Ovary (tissue), 9 donors: ENCODE measurements around the gene ARHGEF26. TPM values are rescaled to one million over a fixed set of nuclear protein-coding genes. Genes with fewer than 3 reads are reported as not detected.

Experiments used
- DNase-seq, 5 donors: peaks; one replicate each; pipeline ENCODE4 v3.0.0-alpha.2; 2019 to 2020
- H3K27ac ChIP-seq, 2 donors: fragments of 200-600 bp; one replicate each; pipeline versions ENCODE4 v1.5.1 to v1.8.0; 2019 to 2022
- H3K27me3 ChIP-seq: fragments of 200-600 bp; one replicate; pipeline ENCODE4 v1.8.0; 2022
- H3K36me3 ChIP-seq: fragments of 200-600 bp; sonication (generic); one replicate; pipeline ENCODE4 v1.5.1; 2019
- H3K4me1 ChIP-seq: one replicate; pipeline ENCODE4 v1.8.1; 2013; ENCODE audit warnings: mild to moderate bottlenecking, moderate library complexity; ENCODE audit not compliant: insufficient read depth
- H3K4me3 ChIP-seq: fragments of 200-600 bp; sonication (generic); one replicate; pipeline ENCODE4 v1.5.1; 2017
- H3K9me3 ChIP-seq, 2 donors: fragments of 200-600 bp in 1 of 2; sonication (generic) in 1 of 2; one replicate each; pipeline versions ENCODE4 v1.5.1 to v1.8.1; 2013 to 2019; ENCODE audit warnings: mild to moderate bottlenecking in 1 of 2, moderate library complexity in 1 of 2
- EP300 ChIP-seq: sonication (generic); formaldehyde crosslinking; IDR thresholded peaks from one replicate; pipeline ENCODE4 v1.6.1; 2017; ENCODE audit warnings: antibody characterized with exemption
- POLR2A ChIP-seq: fragments of 450-650 bp; IDR thresholded peaks from one replicate; pipeline ENCODE4 v1.6.1; 2017; ENCODE audit warnings: antibody characterized with exemption, mild to moderate bottlenecking, moderate library complexity
- WGBS, 3 donors: extraction: QIAGEN DNeasy Blood & Tissue Kit in 1 of 3; methylation state at CpG; one replicate each; pipeline versions ENCODE4 v1.1.5 to v1.1.7; 2013 to 2017; 5-methylcytosine and 5-hydroxymethylcytosine counted together
- intact Hi-C, 4 donors: fragments of 100-400 bp; cut with DNase I; formaldehyde crosslinking; loops; one replicate each; pipeline versions ENCODE4 v1.11.0 to v1.15.1; 2022 to 2023
- polyA plus RNA-seq, 2 donors: library from polyadenylated mRNA; stranded (reverse); fragments of 200-250 nt in 1 of 2; fragments of 350-450 nt in 1 of 2; fragmentation: Illumina TruSeq in 1 of 2; extraction: RNeasy Lipid Tissue Mini Kit (QIAGEN cat#74804) in 1 of 2; gene quantifications; one replicate each; pipeline ENCODE4 v1.2.3, GENCODE V29; 2013 to 2014
- total RNA-seq, 7 donors: library from RNA; depleted of rRNA in 2 of 7; stranded (reverse); fragments of >200 nt in 2 of 7; fragmentation: NEBNext Ultra II Directional in 3 of 7; extraction: Animal tissue kit (Norgen Biotek cat#: 25700) in 3 of 7; gene quantifications; one replicate each; pipeline versions ENCODE4 v1.1.0 to v1.2.4, GENCODE V29; 2016 to 2023
- TF ChIP-seq, protein P1 (sequence below), 3 donors: fragments of 450-650 bp in 2 of 3; fragments of 200-600 bp in 1 of 3; IDR thresholded peaks; one replicate each; pipeline versions ENCODE4 v1.5.1 to v1.8.0; 2016 to 2022; ENCODE audit warnings: antibody characterized with exemption in 3 of 3, mild to moderate bottlenecking in 1 of 3
- donor health status: DM: no; HTN: no; CAD: no; lungs with moderate emphysema.
- donor health status: DM: no; HTN: no; CAD: no.
- donor health status: Bipolar disorder and iron deficiency.
- donor health status: DM: yes; HTN: yes; CAD: no.
- donor health status: DM: no; HTN: no; CAD: no.
- donor health status: DM: yes; HTN: yes; CAD: no.

Gene ARHGEF26
- total and polyA plus RNA-seq, 9 donors: 6.9 to 14.4 (median 11.7) TPM

DNA sequence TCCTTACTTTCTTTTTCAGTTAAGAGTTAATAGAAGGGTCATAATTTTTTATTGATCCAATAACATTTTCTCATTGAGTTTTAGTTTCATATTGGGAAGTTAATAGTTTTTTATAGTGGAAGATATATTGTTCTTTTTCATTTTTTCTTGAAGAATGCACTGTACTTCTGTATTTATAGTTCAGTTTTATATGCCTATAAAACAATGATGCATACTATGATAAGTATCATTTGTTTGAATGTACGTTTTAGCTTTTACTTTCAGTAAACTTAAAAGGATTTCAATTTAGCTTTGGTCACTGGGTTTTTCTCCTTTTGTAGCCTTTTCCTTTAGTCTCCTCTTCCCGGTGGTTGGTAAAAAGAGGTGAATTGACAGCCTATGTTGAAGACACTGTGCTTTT lies 104.3 kb downstream of the ARHGEF26 start:
- no peaks in the 10 kb centered on the region for H3K4me1 ChIP-seq
- H3K36me3 ChIP-seq: no peaks in the 10 kb centered on the region
- TF ChIP-seq EP300: no peak
- TF ChIP-seq POLR2A: no peak
- TF ChIP-seq, protein P1, sequence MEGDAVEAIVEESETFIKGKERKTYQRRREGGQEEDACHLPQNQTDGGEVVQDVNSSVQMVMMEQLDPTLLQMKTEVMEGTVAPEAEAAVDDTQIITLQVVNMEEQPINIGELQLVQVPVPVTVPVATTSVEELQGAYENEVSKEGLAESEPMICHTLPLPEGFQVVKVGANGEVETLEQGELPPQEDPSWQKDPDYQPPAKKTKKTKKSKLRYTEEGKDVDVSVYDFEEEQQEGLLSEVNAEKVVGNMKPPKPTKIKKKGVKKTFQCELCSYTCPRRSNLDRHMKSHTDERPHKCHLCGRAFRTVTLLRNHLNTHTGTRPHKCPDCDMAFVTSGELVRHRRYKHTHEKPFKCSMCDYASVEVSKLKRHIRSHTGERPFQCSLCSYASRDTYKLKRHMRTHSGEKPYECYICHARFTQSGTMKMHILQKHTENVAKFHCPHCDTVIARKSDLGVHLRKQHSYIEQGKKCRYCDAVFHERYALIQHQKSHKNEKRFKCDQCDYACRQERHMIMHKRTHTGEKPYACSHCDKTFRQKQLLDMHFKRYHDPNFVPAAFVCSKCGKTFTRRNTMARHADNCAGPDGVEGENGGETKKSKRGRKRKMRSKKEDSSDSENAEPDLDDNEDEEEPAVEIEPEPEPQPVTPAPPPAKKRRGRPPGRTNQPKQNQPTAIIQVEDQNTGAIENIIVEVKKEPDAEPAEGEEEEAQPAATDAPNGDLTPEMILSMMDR (IDR thresholded peaks at IDR 0.05): no peak
- DNase-seq: no peak
- H3K27me3 ChIP-seq: no peaks in the 10 kb centered on the region
- intact Hi-C loops: no loop called here
- no peaks in the 10 kb centered on the region for H3K9me3 ChIP-seq
- no peak overlapping the region for H3K4me3 ChIP-seq
- 68 to 85% (median 75%) methylated on average over 2 of the region's 2 CpGs for WGBS, 3 donors
- H3K27ac ChIP-seq: no peak overlapping the region

DNA sequence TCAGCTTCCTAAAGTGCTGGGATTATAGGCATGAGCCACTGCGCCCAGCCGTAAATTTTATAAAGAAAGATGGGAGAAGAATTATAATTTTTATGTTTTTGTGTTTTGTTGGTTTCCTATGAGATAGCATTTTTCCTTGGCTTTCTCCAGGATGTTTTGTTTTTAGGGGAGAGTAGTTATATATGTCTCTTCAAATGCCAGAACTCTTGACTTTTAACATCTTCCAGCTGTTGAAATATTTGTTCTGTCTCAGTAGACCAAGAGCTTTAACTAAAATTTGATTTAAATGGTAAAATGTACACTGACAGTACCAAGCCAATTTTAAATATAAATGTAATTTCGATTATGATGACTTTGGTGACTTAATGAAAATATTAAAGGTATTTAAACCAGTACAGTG lies 106.3 kb downstream of the ARHGEF26 start:
- TF ChIP-seq POLR2A (no peak), EP300 (no peak)
- TF ChIP-seq, protein P1 (IDR thresholded peaks at IDR 0.05): no peak
- no peak overlapping the region for H3K27ac ChIP-seq
- no peak overlapping the region for H3K4me3 ChIP-seq
- no peaks in the 10 kb centered on the region for H3K27me3 ChIP-seq
- H3K9me3 ChIP-seq: no peaks in the 10 kb centered on the region
- 79 to 89% (median 83%) methylated on average over 3 of the region's 3 CpGs for WGBS, 3 donors
- intact Hi-C loops: no loop called here
- no peaks in the 10 kb centered on the region for H3K4me1 ChIP-seq
- no peaks in the 10 kb centered on the region for H3K36me3 ChIP-seq
- no peak for DNase-seq

DNA sequence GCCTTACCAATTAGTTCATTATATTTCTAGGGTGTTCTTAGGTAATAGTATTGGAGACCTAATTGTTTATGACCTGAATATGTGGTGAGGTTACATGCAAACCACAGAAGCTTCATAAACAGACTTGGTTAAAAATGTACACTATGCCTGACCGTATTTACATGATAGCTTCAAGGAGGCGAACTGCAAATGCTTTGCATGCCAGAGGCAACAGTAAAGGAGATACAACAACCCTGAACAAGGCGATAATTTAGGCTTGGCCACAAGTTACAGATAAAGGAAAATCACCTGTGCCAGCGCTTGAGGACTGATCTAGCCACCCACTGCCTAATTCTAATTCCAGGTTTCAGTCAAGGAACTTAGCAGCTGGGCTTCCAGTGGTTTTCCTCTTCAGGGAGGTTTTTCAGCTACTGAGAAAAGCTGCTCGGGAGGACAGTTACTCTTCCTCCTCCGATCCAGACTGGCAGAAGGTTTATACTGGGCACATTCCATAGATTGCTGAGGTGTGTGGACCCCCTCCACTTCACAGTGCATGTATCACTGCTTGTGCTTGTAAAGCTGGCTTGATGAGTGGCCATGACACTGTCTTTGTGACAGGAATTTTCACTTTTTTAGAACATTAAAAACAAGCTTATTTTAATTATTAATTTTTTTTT lies 107.5 kb downstream of the ARHGEF26 start:
- WGBS, 3 donors: 40 to 46% (median 43%) methylated on average over 6 of the region's 6 CpGs
- Histone ChIP-seq H3K27ac (no peak overlapping the region), H3K4me1 (no peaks in the 10 kb centered on the region), H3K27me3 (no peaks in the 10 kb centered on the region), H3K4me3 (no peak overlapping the region), H3K36me3 (no peaks in the 10 kb centered on the region), H3K9me3 (no peaks in the 10 kb centered on the region)
- no peak for DNase-seq
- no peak for TF ChIP-seq EP300
- no peak for TF ChIP-seq POLR2A
- TF ChIP-seq, protein P1 (IDR thresholded peaks at IDR 0.05): no peak
- intact Hi-C loops: no loop called here

DNA sequence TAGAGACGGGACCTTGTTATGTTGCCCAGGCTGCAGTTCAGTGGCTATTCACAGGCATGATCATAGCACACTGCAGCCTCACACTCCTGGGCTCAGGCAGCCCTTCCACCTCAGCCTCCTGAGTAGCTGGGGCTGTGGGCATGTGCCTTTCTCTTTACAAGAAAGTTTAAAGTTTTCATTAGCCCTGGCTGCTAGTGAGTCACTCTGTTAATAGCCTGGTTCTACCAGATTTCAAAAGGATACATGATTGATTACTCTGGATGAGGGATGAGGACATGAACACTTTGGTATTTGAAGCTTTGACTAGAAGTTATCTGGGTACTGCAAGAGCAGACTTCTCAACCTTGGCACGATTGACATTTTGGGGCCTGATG lies 108.0 kb downstream of the ARHGEF26 start:
- Histone ChIP-seq H3K4me3 (no peak overlapping the region), H3K27ac (no peak overlapping the region), H3K9me3 (no peaks in the 10 kb centered on the region), H3K4me1 (no peaks in the 10 kb centered on the region), H3K36me3 (no peaks in the 10 kb centered on the region), H3K27me3 (no peaks in the 10 kb centered on the region)
- DNase-seq: no peak
- no peak for TF ChIP-seq EP300
- WGBS, 3 donors: 68 to 80% (median 70%) methylated on average over 2 of the region's 2 CpGs
- intact Hi-C loops: no loop called here

DNA sequence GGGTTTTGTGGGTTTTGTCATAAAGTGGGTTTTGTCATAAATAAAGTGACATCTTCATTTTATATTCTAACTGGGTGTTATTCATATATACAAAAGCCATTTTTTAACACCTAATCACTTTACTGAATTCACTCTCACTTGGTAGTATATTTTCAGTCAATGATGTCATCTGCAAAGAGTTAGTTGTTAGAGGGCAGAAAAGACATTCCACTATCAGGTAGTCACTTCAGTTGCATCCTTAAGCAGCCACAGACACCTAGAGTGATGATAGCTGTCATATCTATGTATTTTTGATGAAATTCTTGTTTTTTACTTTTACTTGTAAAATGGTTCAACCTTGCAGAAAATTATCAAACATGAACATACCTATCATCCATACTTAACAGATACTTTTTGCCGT lies 114.1 kb downstream of the ARHGEF26 start:
- H3K27ac ChIP-seq: no peak overlapping the region
- DNase-seq: no peak
- 96 to 100% (median 97%) methylated on average over 1 of the region's 1 CpG for WGBS, 3 donors

More for the DNA sequence above, 114.1 kb downstream of the ARHGEF26 start:
- Histone ChIP-seq H3K27me3 (no peaks in the 10 kb centered on the region), H3K9me3 (no peaks in the 10 kb centered on the region), H3K36me3 (no peaks in the 10 kb centered on the region), H3K4me1 (no peaks in the 10 kb centered on the region), H3K4me3 (no peak overlapping the region)
- TF ChIP-seq EP300 (no peak), POLR2A (no peak)
- TF ChIP-seq, protein P1 (IDR thresholded peaks at IDR 0.05): no peak
- intact Hi-C loops: no loop called here
